ENCODE measurements around the gene SRP54.
"Not testable (repeated sequence)": the region's sequence is repeated elsewhere in the genome, so short reads cannot be mapped to it uniquely, and the experiment has no call there.

DNA sequence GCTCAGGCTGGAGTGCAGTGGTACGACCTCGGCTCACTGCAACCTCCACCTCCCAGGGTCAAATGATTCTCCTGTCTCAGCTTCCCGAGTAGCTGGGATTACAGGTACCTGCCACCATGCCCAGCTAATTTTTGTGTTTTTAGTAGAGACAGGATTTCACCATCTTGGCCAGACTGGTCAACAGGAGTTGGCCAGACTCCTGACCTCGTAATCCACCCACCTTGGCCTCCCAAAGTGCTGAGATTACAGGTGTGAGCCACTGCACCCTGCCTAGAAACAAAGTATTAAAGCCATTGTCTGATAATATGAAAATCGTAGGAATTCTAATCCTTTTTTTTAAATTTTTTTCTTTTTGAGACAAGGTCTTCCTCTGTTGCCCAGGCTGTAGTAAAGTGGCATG, 82.9 kb downstream of the SRP54 start:
- TF ChIP-seq, protein P1, sequence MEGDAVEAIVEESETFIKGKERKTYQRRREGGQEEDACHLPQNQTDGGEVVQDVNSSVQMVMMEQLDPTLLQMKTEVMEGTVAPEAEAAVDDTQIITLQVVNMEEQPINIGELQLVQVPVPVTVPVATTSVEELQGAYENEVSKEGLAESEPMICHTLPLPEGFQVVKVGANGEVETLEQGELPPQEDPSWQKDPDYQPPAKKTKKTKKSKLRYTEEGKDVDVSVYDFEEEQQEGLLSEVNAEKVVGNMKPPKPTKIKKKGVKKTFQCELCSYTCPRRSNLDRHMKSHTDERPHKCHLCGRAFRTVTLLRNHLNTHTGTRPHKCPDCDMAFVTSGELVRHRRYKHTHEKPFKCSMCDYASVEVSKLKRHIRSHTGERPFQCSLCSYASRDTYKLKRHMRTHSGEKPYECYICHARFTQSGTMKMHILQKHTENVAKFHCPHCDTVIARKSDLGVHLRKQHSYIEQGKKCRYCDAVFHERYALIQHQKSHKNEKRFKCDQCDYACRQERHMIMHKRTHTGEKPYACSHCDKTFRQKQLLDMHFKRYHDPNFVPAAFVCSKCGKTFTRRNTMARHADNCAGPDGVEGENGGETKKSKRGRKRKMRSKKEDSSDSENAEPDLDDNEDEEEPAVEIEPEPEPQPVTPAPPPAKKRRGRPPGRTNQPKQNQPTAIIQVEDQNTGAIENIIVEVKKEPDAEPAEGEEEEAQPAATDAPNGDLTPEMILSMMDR (IDR thresholded peaks at IDR 0.05), result not testable (repeated sequence)
- not testable (repeated sequence) for TF ChIP-seq POLR2A (IDR thresholded peaks at IDR 0.05)

All from adrenal gland (tissue), 5 donors.